GM21390 (cell line): ENCODE measurements around the gene POLR3E.

Experiments
- ATAC-seq: cut with Tn5 transposase; IDR thresholded peaks from one replicate; pipeline ENCODE4 v1.9.1; 2021; ENCODE audit not compliant: unreplicated experiment

Gene POLR3E, protein sequence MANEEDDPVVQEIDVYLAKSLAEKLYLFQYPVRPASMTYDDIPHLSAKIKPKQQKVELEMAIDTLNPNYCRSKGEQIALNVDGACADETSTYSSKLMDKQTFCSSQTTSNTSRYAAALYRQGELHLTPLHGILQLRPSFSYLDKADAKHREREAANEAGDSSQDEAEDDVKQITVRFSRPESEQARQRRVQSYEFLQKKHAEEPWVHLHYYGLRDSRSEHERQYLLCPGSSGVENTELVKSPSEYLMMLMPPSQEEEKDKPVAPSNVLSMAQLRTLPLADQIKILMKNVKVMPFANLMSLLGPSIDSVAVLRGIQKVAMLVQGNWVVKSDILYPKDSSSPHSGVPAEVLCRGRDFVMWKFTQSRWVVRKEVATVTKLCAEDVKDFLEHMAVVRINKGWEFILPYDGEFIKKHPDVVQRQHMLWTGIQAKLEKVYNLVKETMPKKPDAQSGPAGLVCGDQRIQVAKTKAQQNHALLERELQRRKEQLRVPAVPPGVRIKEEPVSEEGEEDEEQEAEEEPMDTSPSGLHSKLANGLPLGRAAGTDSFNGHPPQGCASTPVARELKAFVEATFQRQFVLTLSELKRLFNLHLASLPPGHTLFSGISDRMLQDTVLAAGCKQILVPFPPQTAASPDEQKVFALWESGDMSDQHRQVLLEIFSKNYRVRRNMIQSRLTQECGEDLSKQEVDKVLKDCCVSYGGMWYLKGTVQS

GRCh38 chr16:22297114-22297870, at the start of gene POLR3E:
Gene POLR3E, plus strand, starts transcription at chr16:22297409. Its CDS starts 5,560 bp downstream, at chr16:22302969.
- ATAC-seq, result peak; percentile 80

DNA sequence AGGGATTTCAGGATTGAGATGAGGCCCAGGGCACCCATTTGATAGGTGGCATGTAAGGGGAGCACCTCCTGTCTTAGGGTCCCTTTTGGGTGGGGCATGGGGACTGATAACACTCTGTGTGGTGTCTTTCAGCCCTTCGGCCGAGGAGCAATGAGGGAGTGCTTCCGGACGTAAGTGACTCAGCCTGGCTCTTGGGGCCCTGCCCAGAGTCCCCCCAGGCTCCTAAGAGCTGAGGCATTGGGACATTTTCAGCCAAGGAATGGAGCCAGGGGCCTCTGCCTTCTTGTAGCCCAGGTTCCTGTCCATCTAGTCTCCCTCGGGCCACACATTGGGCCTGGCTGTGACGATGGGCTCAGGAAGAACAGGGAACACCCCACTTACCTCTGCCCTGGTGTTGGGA, 46.7 kb upstream of the POLR3E start:
- no peak for ATAC-seq

DNA sequence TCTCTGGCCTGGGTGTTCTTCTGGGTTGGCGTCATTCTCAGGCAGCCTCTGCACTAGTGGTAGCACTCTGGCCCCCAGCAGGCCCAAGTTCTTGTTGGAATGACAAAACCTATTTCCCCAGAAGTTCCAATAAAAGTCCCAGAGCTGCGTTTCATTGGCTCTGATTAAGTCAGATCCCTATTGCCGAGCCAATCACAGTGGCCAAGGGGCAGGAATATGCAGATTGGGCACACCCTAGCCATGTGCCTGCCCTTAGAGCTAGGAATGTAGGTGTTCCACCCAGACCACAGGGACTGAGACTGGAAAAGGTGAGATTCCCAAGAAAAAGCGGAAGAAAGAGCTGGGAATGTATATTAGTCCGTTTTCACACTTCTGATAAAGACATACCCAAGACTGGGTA, 44.9 kb upstream of the POLR3E start:
- no peak for ATAC-seq

- ATAC-seq, result no peak
Observed at GRCh38 chr16:22253272-22253671, 43.9 kb upstream of the POLR3E start.

- no peak for ATAC-seq
Observed at GRCh38 chr16:22255335-22255734, 41.9 kb upstream of the POLR3E start.

- ATAC-seq, result no peak
Observed at GRCh38 chr16:22257440-22257839, 39.8 kb upstream of the POLR3E start.

DNA sequence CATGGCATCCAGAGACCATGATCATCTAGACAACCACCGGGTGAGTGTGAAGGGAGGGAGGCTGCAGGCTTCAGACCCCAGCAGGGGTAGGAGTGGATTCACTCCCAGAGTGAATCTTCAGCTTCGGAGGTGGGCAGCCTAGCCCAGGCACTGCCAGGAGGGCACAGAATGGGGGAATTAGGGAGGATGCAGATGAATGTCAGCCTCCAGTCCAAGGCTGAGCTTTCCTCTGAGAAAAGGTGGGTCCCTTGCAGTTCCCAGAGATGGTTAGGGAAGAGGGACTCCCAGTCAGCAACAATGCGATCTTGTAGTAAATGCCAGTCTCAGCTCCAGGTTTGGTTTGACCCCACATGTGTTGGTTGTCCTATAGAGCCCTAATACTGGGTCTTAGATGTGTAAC, 36.7 kb upstream of the POLR3E start:
- no peak for ATAC-seq

DNA sequence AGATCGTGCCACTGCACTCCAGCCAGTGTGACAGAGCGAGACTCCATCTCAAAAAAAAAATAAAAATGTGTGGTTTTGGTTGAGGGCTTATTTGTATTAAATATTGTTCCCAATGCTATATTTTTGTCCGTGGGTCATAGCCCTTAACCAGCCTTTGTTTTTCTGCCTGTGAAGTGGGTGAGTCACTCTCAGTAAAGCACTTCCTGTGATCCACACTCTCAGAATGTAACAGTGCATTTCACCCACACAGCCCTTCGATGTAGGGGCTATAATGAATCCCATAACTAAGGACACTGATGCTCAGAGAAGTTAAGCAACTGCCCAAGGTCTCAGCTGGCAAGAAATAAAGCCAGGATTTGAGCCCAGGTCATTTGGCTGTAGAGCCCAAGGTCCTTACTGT, 34.7 kb upstream of the POLR3E start:
- no peak for ATAC-seq

GRCh38 chr16:22264786-22265185, 32.4 kb upstream of the POLR3E start:
- ATAC-seq, result no peak

DNA sequence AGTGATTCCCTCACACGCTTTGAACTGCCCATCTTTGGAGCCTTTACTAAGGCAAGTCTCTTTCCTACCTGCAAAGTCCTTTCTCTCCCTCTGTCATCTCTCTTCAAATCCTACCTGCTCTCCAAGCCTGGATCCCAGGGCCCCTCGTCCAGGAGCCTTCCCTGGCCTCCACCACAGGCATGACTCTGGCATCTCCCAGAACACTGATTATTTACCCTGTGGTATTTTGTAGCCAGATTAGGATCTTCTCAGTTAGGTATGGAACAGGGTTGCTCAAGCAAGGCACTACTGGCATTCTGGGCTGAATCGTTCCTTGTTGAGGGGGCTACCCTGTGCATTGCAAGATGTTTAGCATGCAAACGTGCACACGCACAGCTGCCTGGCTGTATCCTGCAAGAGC, 31.9 kb upstream of the POLR3E start:
- ATAC-seq, result no peak

- no peak for ATAC-seq
Observed at GRCh38 chr16:22266546-22266945, 30.7 kb upstream of the POLR3E start.

DNA sequence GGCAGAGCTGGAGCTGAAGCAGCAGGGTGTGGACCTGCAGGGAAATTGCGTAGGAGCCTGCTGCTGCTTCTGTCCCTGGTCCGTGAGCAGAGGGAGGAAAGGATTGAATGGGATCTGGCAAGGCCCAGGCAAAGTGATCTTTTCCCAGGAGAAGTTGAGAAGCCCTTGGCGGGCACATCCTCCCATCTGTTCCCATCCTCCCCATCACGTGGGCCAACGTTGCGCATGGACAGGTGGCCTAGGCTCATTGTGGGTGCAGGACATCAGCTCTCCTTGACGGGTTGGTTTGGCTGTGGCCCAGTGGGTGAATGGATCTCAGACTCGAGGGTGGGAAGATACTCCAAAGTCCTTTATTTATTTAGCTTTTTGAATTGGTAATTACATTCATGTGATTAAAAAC, 29.4 kb upstream of the POLR3E start:
- ATAC-seq, result no peak

GRCh38 chr16:22270525-22270924, 26.7 kb upstream of the POLR3E start:
- no peak for ATAC-seq

GRCh38 chr16:22272870-22273650, 24.1 kb upstream of the POLR3E start:
- ATAC-seq, result no peak

GRCh38 chr16:22274916-22275315, 22.3 kb upstream of the POLR3E start:
- no peak for ATAC-seq

DNA sequence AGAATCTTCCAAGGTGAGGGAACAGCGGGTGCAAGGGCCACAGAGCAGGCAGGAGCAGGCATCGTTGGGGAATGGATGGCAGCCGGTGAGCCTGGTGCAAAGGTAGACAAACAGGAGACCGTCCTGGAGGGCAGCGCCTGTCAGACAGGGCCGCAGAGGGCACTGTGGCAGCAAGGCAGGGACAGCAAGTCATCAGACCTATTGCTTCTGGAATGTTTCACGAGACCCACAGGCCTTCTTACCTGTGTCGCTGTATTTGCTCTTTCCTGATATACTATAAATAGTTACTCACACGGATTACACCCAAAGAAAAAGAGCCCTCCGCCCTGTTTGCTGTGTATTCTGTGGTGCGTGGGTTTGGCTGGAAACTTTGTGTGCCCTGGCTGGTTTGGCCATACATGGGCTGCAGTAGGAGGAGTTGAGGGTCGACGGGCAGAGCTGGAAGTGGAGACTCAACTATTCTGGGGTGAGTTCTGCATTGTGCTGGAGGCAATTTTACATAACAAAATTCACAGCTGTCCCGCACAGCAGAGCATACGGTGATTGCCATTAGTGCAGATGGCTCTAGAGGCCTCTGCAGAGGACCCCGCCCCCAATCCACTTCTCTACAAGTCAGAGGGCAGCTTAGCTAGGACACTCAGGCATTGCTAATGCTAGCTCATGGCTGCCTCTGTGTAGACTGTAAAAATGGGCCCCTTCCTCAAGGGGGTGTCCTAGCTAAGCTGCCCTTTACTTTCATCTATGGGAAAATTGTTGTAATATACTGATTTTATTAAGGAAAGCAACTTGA, 18.6 kb upstream of the POLR3E start:
- ATAC-seq, result no peak

DNA sequence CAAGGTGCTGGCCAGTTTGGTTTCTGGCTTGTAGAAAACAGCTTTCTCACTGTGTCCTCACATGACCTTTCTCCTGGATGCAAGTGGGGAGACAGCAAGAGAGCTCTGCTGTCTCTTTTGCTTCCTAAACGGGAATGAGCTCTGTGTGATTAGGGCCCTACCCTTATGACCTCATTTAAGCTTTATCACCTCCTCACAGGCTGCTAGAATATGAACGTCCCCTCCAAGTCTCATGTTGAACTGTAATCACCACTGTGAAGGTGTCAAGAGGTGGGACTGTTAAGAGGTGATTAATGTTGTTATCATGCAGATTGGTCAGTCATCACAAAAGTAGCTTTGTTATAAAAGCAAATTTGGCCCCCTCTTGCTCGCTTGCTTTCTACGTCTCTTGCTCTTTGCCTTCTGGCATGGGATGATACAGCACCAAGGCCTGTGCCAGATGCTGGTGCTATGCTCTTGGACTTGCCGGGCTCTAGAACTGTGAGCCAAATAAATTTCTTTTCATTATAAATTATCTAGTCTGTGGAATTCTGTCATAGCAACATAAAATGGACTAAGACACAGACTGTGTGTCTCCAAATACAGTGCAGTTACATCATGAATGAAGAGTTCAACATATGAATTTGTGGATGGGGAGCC, 14.8 kb upstream of the POLR3E start:
- no peak for ATAC-seq

GRCh38 chr16:22284637-22285036, 12.6 kb upstream of the POLR3E start:
- no peak for ATAC-seq

DNA sequence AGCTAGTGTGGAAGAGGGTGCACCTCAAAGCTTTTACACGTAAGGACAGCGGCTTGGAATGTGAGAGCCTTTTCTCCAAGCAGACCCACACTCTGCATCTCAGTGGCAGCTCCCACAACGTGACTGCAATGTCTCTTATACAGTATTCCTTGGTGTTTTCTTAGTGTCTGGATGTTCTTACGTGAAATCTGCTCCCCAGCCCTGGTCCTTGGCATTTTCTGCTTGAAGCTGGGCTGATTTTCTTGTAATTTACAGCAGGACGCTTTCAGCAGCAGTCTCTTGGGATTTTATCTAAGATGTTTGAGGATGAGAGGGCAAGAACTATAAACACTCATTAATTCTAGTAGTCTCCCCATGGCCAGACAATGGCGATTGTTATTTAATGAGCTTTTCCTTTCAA, 12.1 kb upstream of the POLR3E start:
- no peak for ATAC-seq

- no peak for ATAC-seq
Observed at GRCh38 chr16:22291020-22291419, 6.2 kb upstream of the POLR3E start.
